ENCODE data around the gene ZFPM1.

ZFPM1 gene

DNA sequence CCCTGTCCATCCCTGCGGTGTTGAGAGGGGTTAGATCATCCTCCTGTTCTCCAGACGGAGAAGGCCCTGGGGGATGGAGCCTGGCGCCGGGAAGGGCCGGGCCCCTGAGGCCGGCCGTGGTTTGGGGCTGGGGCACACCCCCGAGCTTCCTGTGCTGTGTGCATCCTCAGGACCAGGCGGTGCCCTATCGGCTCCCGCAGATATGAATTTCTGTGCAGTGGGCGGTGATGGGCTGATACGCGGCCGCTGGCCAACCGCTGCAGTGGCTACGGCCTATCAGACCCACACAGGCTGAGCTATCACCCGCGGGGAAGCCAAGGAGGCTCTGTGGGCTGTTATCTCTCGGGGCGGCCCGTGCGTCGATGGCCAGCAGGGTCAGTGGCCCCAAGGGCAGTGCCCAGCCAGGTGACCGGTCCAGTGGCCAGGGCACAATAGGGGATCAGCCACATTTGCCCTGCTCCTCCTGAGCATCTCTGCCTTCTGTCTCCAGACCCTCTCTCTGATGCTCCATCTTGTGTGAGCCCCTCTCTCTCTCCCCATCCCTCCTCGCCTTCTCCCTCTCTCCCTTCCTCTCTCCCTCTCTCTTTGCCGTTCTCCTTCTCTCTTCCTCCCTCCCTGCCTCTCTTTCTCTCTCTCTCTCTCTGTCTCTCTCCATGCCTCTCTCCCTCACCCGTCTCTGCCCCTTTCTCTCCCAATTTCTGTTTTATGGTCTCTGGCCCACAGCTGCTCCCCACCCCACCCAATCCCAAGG is 38.7 kb downstream of the ZFPM1 start:
- Histone ChIP-seq H4K8ac (ENCODE audit: low read depth, low read length) (no peak overlapping the region), H3K36me3 (replicated peaks in 1 of 2; ENCODE audit: control insufficient read depth in 2 of 2, insufficient read depth in 2 of 2, low read length in 2 of 2) (no peaks in the 10 kb centered on the region), H3K4me2 (ENCODE audit: insufficient read depth, low read length, poor library complexity, severe bottlenecking) (no peak overlapping the region), H3K27ac (replicated peaks; ENCODE audit: low read length) (no peak overlapping the region), H3K27me3 (ENCODE audit: control insufficient read depth in 3 of 3, insufficient read depth in 3 of 3, low read depth in 1 of 3, low read length in 3 of 3) (no peaks in the 10 kb centered on the region), H2BK12ac (ENCODE audit: low read length) (no peak overlapping the region), H3K14ac (ENCODE audit: low read length) (no peak overlapping the region), H2AFZ (ENCODE audit: low read length) (no peak overlapping the region), H2BK5ac (ENCODE audit: low read length) (no peak overlapping the region), H2BK120ac (ENCODE audit: low read depth, low read length) (no peak overlapping the region), H3K4me1 (ENCODE audit: control insufficient read depth in 2 of 2, insufficient read depth in 1 of 2, low read depth in 1 of 2, low read length in 2 of 2) (no peaks in the 10 kb centered on the region), H4K91ac (ENCODE audit: low read depth, low read length, poor library complexity) (no peak overlapping the region), H3K18ac (ENCODE audit: low read length) (peak overlapping the region; percentile 35), H3K9me3 (replicated peaks in 1 of 2; ENCODE audit: control insufficient read depth in 2 of 2, insufficient read depth in 1 of 2, low read depth in 1 of 2, low read length in 2 of 2) (no peaks in the 10 kb centered on the region), H3K9ac (ENCODE audit: low read depth, low read length, poor library complexity) (no peak overlapping the region), H3K23ac (ENCODE audit: low read depth, low read length, poor library complexity) (peak overlapping the region; percentile 55), H2BK15ac (ENCODE audit: low read length) (no peak overlapping the region), H3K4me3 (ENCODE audit: low read length in 2 of 2) (no peak overlapping the region), H3K4ac (ENCODE audit: low read length) (no peak overlapping the region), H3K79me1 (ENCODE audit: low read depth, low read length) (peaks cover 8% of the 10 kb centered on the region), H2AK5ac (ENCODE audit: low read depth, low read length) (no peak overlapping the region)
- no peak for DNase-seq (ENCODE audit: low spot score)
- no CpG with 5 or more reads among the region's 28 CpGs for WGBS, 2 donors (ENCODE audit: extremely low coverage in 2 of 2, insufficient read length in 2 of 2, insufficient replicate concordance in 1 of 2)

DNA sequence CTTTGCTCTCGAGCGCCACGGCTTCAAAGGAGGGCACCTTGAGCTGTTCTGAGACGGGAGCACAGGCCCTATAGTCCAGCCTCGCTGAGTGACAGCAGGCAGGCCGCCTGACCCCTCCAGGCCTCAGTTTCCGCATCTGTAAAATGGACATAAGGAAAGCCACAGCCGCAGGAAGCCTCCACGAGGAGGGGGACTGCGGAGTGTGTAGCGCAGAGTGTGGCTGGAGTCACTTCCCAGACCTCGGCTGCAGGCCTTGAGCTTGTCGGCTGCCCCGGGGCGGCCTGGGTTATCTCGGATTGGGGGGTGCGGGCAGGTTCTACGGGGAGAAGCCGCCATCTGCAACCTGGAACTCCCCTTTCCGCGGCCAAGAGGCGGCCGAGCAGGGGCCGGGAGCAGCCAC is 40.8 kb downstream of the ZFPM1 start:
- Histone ChIP-seq H2BK15ac (ENCODE audit: low read length) (no peak overlapping the region), H3K27me3 (ENCODE audit: control insufficient read depth in 3 of 3, insufficient read depth in 3 of 3, low read depth in 1 of 3, low read length in 3 of 3) (no peaks in the 10 kb centered on the region), H3K23ac (ENCODE audit: low read depth, low read length, poor library complexity) (peak overlapping the region; percentile 55), H3K9me3 (replicated peaks in 1 of 2; ENCODE audit: control insufficient read depth in 2 of 2, insufficient read depth in 1 of 2, low read depth in 1 of 2, low read length in 2 of 2) (no peaks in the 10 kb centered on the region), H3K4me1 (ENCODE audit: control insufficient read depth in 2 of 2, insufficient read depth in 1 of 2, low read depth in 1 of 2, low read length in 2 of 2) (no peaks in the 10 kb centered on the region), H2AFZ (ENCODE audit: low read length) (no peak overlapping the region), H2BK5ac (ENCODE audit: low read length) (peak overlapping the region; percentile 53), H4K8ac (ENCODE audit: low read depth, low read length) (no peak overlapping the region), H3K4ac (ENCODE audit: low read length) (no peak overlapping the region), H2AK5ac (ENCODE audit: low read depth, low read length) (no peak overlapping the region), H3K4me2 (ENCODE audit: insufficient read depth, low read length, poor library complexity, severe bottlenecking) (no peak overlapping the region), H4K91ac (ENCODE audit: low read depth, low read length, poor library complexity) (no peak overlapping the region), H3K79me1 (ENCODE audit: low read depth, low read length) (peaks cover 8% of the 10 kb centered on the region), H2BK120ac (ENCODE audit: low read depth, low read length) (no peak overlapping the region), H3K4me3 (ENCODE audit: low read length in 2 of 2) (no peak overlapping the region), H2BK12ac (ENCODE audit: low read length) (no peak overlapping the region), H3K27ac (replicated peaks; ENCODE audit: low read length) (no peak overlapping the region), H3K9ac (ENCODE audit: low read depth, low read length, poor library complexity) (no peak overlapping the region), H3K14ac (ENCODE audit: low read length) (peak overlapping the region; percentile 31), H3K36me3 (replicated peaks in 1 of 2; ENCODE audit: control insufficient read depth in 2 of 2, insufficient read depth in 2 of 2, low read length in 2 of 2) (no peaks in the 10 kb centered on the region), H3K18ac (ENCODE audit: low read length) (no peak overlapping the region)
- DNase-seq (ENCODE audit: low spot score): no peak
- no CpG with 5 or more reads among the region's 24 CpGs for WGBS, 2 donors (ENCODE audit: extremely low coverage in 2 of 2, insufficient read length in 2 of 2, insufficient replicate concordance in 1 of 2)

DNA sequence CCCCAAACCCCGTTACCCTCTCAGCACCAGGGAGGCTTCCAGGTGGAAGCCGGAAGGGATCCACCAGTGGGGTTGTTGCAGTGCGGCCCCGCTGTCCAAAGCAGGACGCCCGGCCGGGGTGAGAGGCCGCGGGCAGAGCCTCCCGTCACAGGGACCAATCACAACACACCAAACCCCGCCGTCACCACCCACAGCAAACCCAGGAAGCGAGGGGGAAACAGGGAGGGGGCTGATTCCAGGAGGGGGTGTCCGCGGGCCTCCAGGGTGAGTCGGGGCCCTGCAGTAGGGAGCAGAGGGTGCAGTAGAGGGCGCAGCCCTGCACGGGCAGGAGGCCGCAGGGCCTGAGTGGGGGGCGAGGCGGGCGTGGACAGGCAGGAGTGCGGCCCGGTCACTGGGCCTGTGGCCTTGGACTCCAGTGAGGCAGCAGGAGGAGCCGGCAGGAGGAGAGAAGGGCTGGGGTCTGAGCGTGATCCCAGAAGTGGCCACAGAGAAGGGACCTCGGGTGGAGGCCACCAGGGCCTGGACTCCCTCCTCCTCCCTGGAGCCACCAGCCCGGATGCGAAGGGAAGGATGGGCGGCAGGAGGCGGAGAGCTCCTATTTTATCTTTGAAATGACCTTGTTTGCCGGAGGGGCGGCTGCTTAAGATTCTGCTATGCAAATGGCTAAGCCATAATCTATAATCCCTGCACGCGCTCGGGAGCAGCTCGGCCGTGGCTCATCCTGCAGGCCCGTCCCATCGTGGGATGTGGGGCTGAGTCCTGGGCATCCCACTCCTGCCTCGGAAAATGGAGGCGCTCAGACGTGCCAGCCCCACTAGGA is 41.5 kb downstream of the ZFPM1 start:
- Histone ChIP-seq H3K4me1 (ENCODE audit: control insufficient read depth in 2 of 2, insufficient read depth in 1 of 2, low read depth in 1 of 2, low read length in 2 of 2) (no peaks in the 10 kb centered on the region), H2BK120ac (ENCODE audit: low read depth, low read length) (no peak overlapping the region), H3K9ac (ENCODE audit: low read depth, low read length, poor library complexity) (no peak overlapping the region), H3K23ac (ENCODE audit: low read depth, low read length, poor library complexity) (peak overlapping the region; percentile 73), H3K79me1 (ENCODE audit: low read depth, low read length) (peaks cover 8% of the 10 kb centered on the region), H3K36me3 (replicated peaks in 1 of 2; ENCODE audit: control insufficient read depth in 2 of 2, insufficient read depth in 2 of 2, low read length in 2 of 2) (no peaks in the 10 kb centered on the region), H3K18ac (ENCODE audit: low read length) (peak overlapping the region; percentile 48), H4K8ac (ENCODE audit: low read depth, low read length) (peak overlapping the region; percentile 43), H3K27me3 (ENCODE audit: control insufficient read depth in 3 of 3, insufficient read depth in 3 of 3, low read depth in 1 of 3, low read length in 3 of 3) (no peaks in the 10 kb centered on the region), H3K27ac (replicated peaks; ENCODE audit: low read length) (no peak overlapping the region), H2BK12ac (ENCODE audit: low read length) (no peak overlapping the region), H3K9me3 (replicated peaks in 1 of 2; ENCODE audit: control insufficient read depth in 2 of 2, insufficient read depth in 1 of 2, low read depth in 1 of 2, low read length in 2 of 2) (no peaks in the 10 kb centered on the region), H2BK5ac (ENCODE audit: low read length) (peak overlapping the region; percentile 66), H3K4me3 (ENCODE audit: low read length in 2 of 2) (no peak overlapping the region), H2AFZ (ENCODE audit: low read length) (no peak overlapping the region), H2AK5ac (ENCODE audit: low read depth, low read length) (peak overlapping the region; percentile 46), H3K4me2 (ENCODE audit: insufficient read depth, low read length, poor library complexity, severe bottlenecking) (no peak overlapping the region), H3K4ac (ENCODE audit: low read length) (no peak overlapping the region), H2BK15ac (ENCODE audit: low read length) (no peak overlapping the region), H4K91ac (ENCODE audit: low read depth, low read length, poor library complexity) (no peak overlapping the region), H3K14ac (ENCODE audit: low read length) (peak overlapping the region; percentile 31)
- no CpG with 5 or more reads among the region's 43 CpGs for WGBS, 2 donors (ENCODE audit: extremely low coverage in 2 of 2, insufficient read length in 2 of 2, insufficient replicate concordance in 1 of 2)
- no peak for DNase-seq (ENCODE audit: low spot score)

DNA sequence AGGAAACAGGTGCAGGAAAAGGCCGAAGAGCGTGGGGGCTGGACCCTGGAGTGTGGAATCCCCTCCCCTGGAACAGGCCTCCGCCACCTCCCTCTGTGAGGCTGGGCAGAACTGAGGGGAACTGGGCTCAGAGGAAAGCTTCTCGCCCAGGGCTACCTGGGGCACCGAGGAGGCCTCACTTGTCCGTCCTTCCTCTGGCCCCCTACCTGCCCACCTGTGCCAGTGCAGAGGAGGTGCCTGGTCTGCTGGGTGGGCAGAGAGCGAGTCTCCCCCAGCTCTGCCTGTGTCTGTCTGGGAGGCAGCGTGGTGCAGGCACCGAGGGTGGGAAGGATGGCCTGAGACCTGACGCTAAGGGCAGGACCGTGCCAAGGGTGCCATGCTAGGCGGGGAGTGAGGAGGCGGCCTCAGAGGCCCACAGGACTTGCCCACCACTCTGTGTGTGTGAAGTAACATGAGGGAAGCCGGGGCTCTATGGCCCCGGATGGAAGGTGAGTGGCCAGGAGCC is 42.2 kb downstream of the ZFPM1 start:
- WGBS, 2 donors (ENCODE audit: extremely low coverage in 2 of 2, insufficient read length in 2 of 2, insufficient replicate concordance in 1 of 2): no CpG with 5 or more reads among the region's 15 CpGs

More for the DNA sequence above, 42.2 kb downstream of the ZFPM1 start:
- peak overlapping the region in 1 of 2 donors; percentile 57 for H3K4me3 ChIP-seq (ENCODE audit: low read length in 2 of 2)
- H2BK12ac ChIP-seq (ENCODE audit: low read length): no peak overlapping the region
- H4K8ac ChIP-seq (ENCODE audit: low read depth, low read length): no peak overlapping the region
- no peak overlapping the region for H2BK5ac ChIP-seq (ENCODE audit: low read length)
- no peak overlapping the region for H3K4ac ChIP-seq (ENCODE audit: low read length)
- H3K9me3 ChIP-seq (replicated peaks in 1 of 2; ENCODE audit: control insufficient read depth in 2 of 2, insufficient read depth in 1 of 2, low read depth in 1 of 2, low read length in 2 of 2): no peaks in the 10 kb centered on the region
- peak overlapping the region; percentile 71 for H3K18ac ChIP-seq (ENCODE audit: low read length)
- no peak overlapping the region for H2BK120ac ChIP-seq (ENCODE audit: low read depth, low read length)
- H2AK5ac ChIP-seq (ENCODE audit: low read depth, low read length): no peak overlapping the region
- no peaks in the 10 kb centered on the region for H3K27me3 ChIP-seq (ENCODE audit: control insufficient read depth in 3 of 3, insufficient read depth in 3 of 3, low read depth in 1 of 3, low read length in 3 of 3)
- DNase-seq (ENCODE audit: low spot score): no peak
- no peak overlapping the region for H3K27ac ChIP-seq (replicated peaks; ENCODE audit: low read length)
- peaks cover 8% of the 10 kb centered on the region for H3K79me1 ChIP-seq (ENCODE audit: low read depth, low read length)
- H3K9ac ChIP-seq (ENCODE audit: low read depth, low read length, poor library complexity): no peak overlapping the region
- peak overlapping the region; percentile 99 for H3K14ac ChIP-seq (ENCODE audit: low read length)
- peak overlapping the region; percentile 73 for H3K23ac ChIP-seq (ENCODE audit: low read depth, low read length, poor library complexity)
- peak overlapping the region; percentile 75 for H2BK15ac ChIP-seq (ENCODE audit: low read length)
- H2AFZ ChIP-seq (ENCODE audit: low read length): no peak overlapping the region
- no peak overlapping the region for H3K4me2 ChIP-seq (ENCODE audit: insufficient read depth, low read length, poor library complexity, severe bottlenecking)
- no peaks in the 10 kb centered on the region for H3K36me3 ChIP-seq (replicated peaks in 1 of 2; ENCODE audit: control insufficient read depth in 2 of 2, insufficient read depth in 2 of 2, low read length in 2 of 2)
- no peaks in the 10 kb centered on the region for H3K4me1 ChIP-seq (ENCODE audit: control insufficient read depth in 2 of 2, insufficient read depth in 1 of 2, low read depth in 1 of 2, low read length in 2 of 2)
- no peak overlapping the region for H4K91ac ChIP-seq (ENCODE audit: low read depth, low read length, poor library complexity)
